GM12878 (cell line): ENCODE results near the gene FGFR2. TPM values are rescaled to one million over a fixed set of nuclear protein-coding genes. Genes with fewer than 3 reads are reported as not detected.

ENCODE experiments used
- ATAC-seq: fragments of 200-7000 bp; cut with Tn5 transposase; 3 replicates; pipeline ENCODE4 v1.9.1; 2020; ENCODE audit warnings: mild to moderate bottlenecking, moderate library complexity
- BruUV-seq: library from RNA; stranded (reverse); fragments of 400-500 nt; replicated peaks from 2 replicates; lab custom pipeline; 2021; lab: Mats Ljungman, UMichigan
- CTCF ChIA-PET: fragments of 300-600 bp; sonication (Branson Sonifier 250); formaldehyde crosslinking; extraction: SDS; loops from one replicate; lab custom pipeline; 2021; ENCODE audit warnings: inconsistent platforms; lab: Yijun Ruan, JAX
- POLR2A ChIA-PET: fragments of 350-600 bp; formaldehyde crosslinking; extraction: SDS; loops from one replicate; lab custom pipeline; 2021; ENCODE audit warnings: inconsistent platforms; lab: Charles Lee
- RAD21 ChIA-PET: fragments of 300-600 bp; sonication (Branson Sonifier 250); formaldehyde crosslinking; loops from one replicate; lab custom pipeline; 2023; ENCODE audit warnings: antibody characterized with exemption; ENCODE audit not compliant: unreplicated experiment; lab: Charles Lee
- SMC1A ChIA-PET: fragments of 300-600 bp; sonication (Branson Sonifier 250); formaldehyde crosslinking; loops from one replicate; lab custom pipeline; 2023; ENCODE audit not compliant: unreplicated experiment, uncharacterized antibody; lab: Charles Lee
- DNase-seq: peaks from one replicate; pipeline ENCODE4 v3.0.0-alpha.2; 2011; ENCODE audit warnings: low read depth, low spot score
- FAIRE-seq: peaks from 3 replicates; lab custom pipeline; 2011; peaks lifted over from hg19 to GRCh38; lab: Jason Lieb, UNC
- H2AFZ ChIP-seq: 2 replicates; pipeline ENCODE4 v1.6.0; 2011; ENCODE audit warnings: low read depth, low read length, control low read depth; ENCODE audit not compliant: control insufficient read depth
- H3K27ac ChIP-seq: 2 replicates; pipeline ENCODE4 v1.5.1; 2011; ENCODE audit warnings: control low read depth; ENCODE audit not compliant: control insufficient read depth, insufficient read depth
- H3K27me3 ChIP-seq, 2 experiments: replicated peaks in 1 of 2; 2 replicates each; pipeline versions ENCODE4 v1.6.0 to v1.6.1; 2011; ENCODE audit warnings: low read length in 1 of 2; ENCODE audit not compliant: control insufficient read depth in 2 of 2, insufficient read depth in 2 of 2
- H3K36me3 ChIP-seq, 2 experiments: 2 replicates each; pipeline ENCODE4 v1.5.1; 2011; ENCODE audit warnings: low read length in 1 of 2; ENCODE audit not compliant: control insufficient read depth in 2 of 2, insufficient read depth in 2 of 2
- H3K4me1 ChIP-seq: 2 replicates; pipeline ENCODE4 v1.6.1; 2011; ENCODE audit warnings: mild to moderate bottlenecking, low read length, moderate library complexity, mixed read lengths; ENCODE audit not compliant: control insufficient read depth, insufficient read depth
- H3K4me2 ChIP-seq: 2 replicates; pipeline ENCODE4 v1.6.0; 2011; ENCODE audit warnings: control low read depth; ENCODE audit not compliant: control insufficient read depth, insufficient read depth
- H3K4me3 ChIP-seq: fragments of 200-600 bp; sonication (generic); 2 replicates; pipeline ENCODE4 v1.5.1; 2016
- H3K79me2 ChIP-seq: 2 replicates; pipeline ENCODE4 v1.6.0; 2011; ENCODE audit warnings: low read length; ENCODE audit not compliant: control insufficient read depth, insufficient read depth
- H3K9ac ChIP-seq: 2 replicates; pipeline ENCODE4 v1.8.0; 2011; ENCODE audit warnings: low read length, control low read depth, mixed read lengths; ENCODE audit not compliant: control insufficient read depth, insufficient read depth
- H3K9me3 ChIP-seq: replicated peaks from 3 replicates; pipeline ENCODE4 v1.5.1; 2011; ENCODE audit warnings: mild to moderate bottlenecking, low read length; ENCODE audit not compliant: control insufficient read depth, insufficient read depth
- H4K20me1 ChIP-seq: 2 replicates; pipeline ENCODE4 v1.6.0; 2011; ENCODE audit not compliant: control insufficient read depth, insufficient read depth
- HCFC1 ChIP-seq: fragments of 150-350 bp; IDR thresholded peaks from 2 replicates; pipeline ENCODE4 v1.6.1; 2014; ENCODE audit warnings: low read length
- IKZF2 ChIP-seq, 2 experiments: fragments of 450-650 bp; IDR thresholded peaks; 2 replicates each; pipeline ENCODE4 v1.6.1; 2017; ENCODE audit warnings: mild to moderate bottlenecking in 2 of 2, moderate library complexity in 2 of 2
- MTA2 ChIP-seq: fragments of 450-650 bp; IDR thresholded peaks from 2 replicates; pipeline ENCODE4 v1.6.1; 2016; ENCODE audit warnings: low read depth, mild to moderate bottlenecking, moderate library complexity
- MYB ChIP-seq: fragments of 150-350 bp; IDR thresholded peaks from 2 replicates; pipeline ENCODE4 v1.6.1; 2014; ENCODE audit warnings: mild to moderate bottlenecking, low read depth, low read length, borderline replicate concordance
- MYC ChIP-seq: IDR thresholded peaks from 2 replicates; pipeline ENCODE4 v1.6.1; 2011; ENCODE audit warnings: mild to moderate bottlenecking, low read length, moderate library complexity, inconsistent platforms; ENCODE audit not compliant: insufficient read depth, insufficient replicate concordance, insufficient read length, severe bottlenecking
- NR2C2 ChIP-seq: IDR thresholded peaks from 2 replicates; pipeline ENCODE4 v1.6.1; 2011; ENCODE audit warnings: borderline replicate concordance, low read depth; ENCODE audit not compliant: control insufficient read depth, insufficient read length
- RELA ChIP-seq: fragments of 450-650 bp; IDR thresholded peaks from 2 replicates; pipeline ENCODE4 v1.8.0; 2014; ENCODE audit warnings: borderline replicate concordance; ENCODE audit not compliant: partially characterized antibody
- SMAD1 ChIP-seq: fragments of 450-650 bp; IDR thresholded peaks from 2 replicates; pipeline ENCODE4 v1.6.1; 2018; ENCODE audit warnings: mild to moderate bottlenecking, low read depth; ENCODE audit not compliant: partially characterized antibody
- SUPT20H ChIP-seq: IDR thresholded peaks from 2 replicates; pipeline ENCODE4 v1.6.1; 2011; ENCODE audit warnings: low read depth, mild to moderate bottlenecking, low read length, moderate library complexity, borderline replicate concordance; ENCODE audit not compliant: control insufficient read depth
- YBX1 ChIP-seq: fragments of 450-650 bp; IDR thresholded peaks from 2 replicates; pipeline ENCODE4 v1.6.1; 2016; ENCODE audit warnings: antibody characterized with exemption
- ZNF592 ChIP-seq: fragments of 450-650 bp; IDR thresholded peaks from 2 replicates; pipeline ENCODE4 v1.6.1; 2017; ENCODE audit warnings: mild to moderate bottlenecking, moderate library complexity
- WGBS: methylation state at CpG from one replicate; pipeline ENCODE4 v1.1.6; 2016; ENCODE audit warnings: low lambda C conversion rate; ENCODE audit not compliant: insufficient replicate concordance, insufficient coverage; ENCODE audit errors: missing lambda C conversion rate; 5-methylcytosine and 5-hydroxymethylcytosine counted together
- in situ Hi-C: fragments of 300-500 bp; cut with MboI; formaldehyde crosslinking; loops from 9 replicates; pipeline ENCODE4 v1.14.3; 2018; ENCODE audit warnings: mixed read lengths
- intact Hi-C: fragments of 100-400 bp; cut with micrococcal nuclease; formaldehyde crosslinking; loops from one replicate; pipeline ENCODE4 v1.14.2; 2022; ENCODE audit not compliant: unreplicated experiment
- polyA plus RNA-seq, 11 experiments: library from polyadenylated mRNA; depleted of rRNA in 4 of 11; unstranded in 6 of 11; stranded (reverse) in 5 of 11; fragments of >200 nt; fragmentation: Nextera tagmentation in 4 of 11; fragmentation: Illumina TruSeq in 1 of 11; extraction: Ambion mirVana in 4 of 11; extraction: Trizol in 1 of 11; gene quantifications; 1 replicate in 1 of 11; 2 replicates in 10 of 11; pipeline versions ENCODE4 v1.2.1 to v1.2.3, GENCODE V29; 2011 to 2016; ENCODE audit warnings: inconsistent platforms in 2 of 11, missing spikeins in 2 of 11, low read depth in 1 of 11
- total RNA-seq, 4 experiments: library from RNA; depleted of rRNA in 3 of 4; stranded (reverse); fragments of >200 nt in 3 of 4; fragmentation: Illumina TruSeq in 1 of 4; extraction: Trizol in 1 of 4; gene quantifications; 2 replicates each; pipeline versions ENCODE4 v1.2.1 to v1.2.3, GENCODE V29; 2013 to 2021
- TF ChIP-seq, protein P1 (sequence below): IDR thresholded peaks from 2 replicates; pipeline ENCODE4 v1.6.1; 2011; ENCODE audit warnings: low read depth, mild to moderate bottlenecking, low read length, moderate library complexity, borderline replicate concordance; ENCODE audit errors: extremely low read depth
- TF ChIP-seq, protein P2 (sequence below): IDR thresholded peaks from 2 replicates; pipeline ENCODE4 v1.6.1; 2012; ENCODE audit warnings: low read length, inconsistent platforms

FGFR2 gene
- total and polyA plus RNA-seq, 10 of the 15 experiments (the other 5 are each of a cell fraction or from before 2014, with no cell fraction given) = 0.04 to 0.15 TPM; not detected in 8

GRCh38 chr10:121461307-121461706 is 136.9 kb downstream of the FGFR2 start (continued):
- TF ChIP-seq, protein P1, sequence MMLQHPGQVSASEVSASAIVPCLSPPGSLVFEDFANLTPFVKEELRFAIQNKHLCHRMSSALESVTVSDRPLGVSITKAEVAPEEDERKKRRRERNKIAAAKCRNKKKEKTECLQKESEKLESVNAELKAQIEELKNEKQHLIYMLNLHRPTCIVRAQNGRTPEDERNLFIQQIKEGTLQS = no peak
- no peak for TF ChIP-seq SMAD1
- TF ChIP-seq RELA = no peak
- no peak for TF ChIP-seq SUPT20H
- no peak for TF ChIP-seq YBX1
- TF ChIP-seq MYC = no peak
- TF ChIP-seq HCFC1 = no peak
- TF ChIP-seq MYB = no peak

- FAIRE-seq (no peak), DNase-seq (no peak), ATAC-seq (no peak)
- no peaks in the 10 kb centered on the region for H3K27me3 ChIP-seq
- TF ChIP-seq, protein P2, sequence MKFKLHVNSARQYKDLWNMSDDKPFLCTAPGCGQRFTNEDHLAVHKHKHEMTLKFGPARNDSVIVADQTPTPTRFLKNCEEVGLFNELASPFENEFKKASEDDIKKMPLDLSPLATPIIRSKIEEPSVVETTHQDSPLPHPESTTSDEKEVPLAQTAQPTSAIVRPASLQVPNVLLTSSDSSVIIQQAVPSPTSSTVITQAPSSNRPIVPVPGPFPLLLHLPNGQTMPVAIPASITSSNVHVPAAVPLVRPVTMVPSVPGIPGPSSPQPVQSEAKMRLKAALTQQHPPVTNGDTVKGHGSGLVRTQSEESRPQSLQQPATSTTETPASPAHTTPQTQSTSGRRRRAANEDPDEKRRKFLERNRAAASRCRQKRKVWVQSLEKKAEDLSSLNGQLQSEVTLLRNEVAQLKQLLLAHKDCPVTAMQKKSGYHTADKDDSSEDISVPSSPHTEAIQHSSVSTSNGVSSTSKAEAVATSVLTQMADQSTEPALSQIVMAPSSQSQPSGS = no peak
- no peak for TF ChIP-seq NR2C2
- TF ChIP-seq ZNF592 = no peak
- TF ChIP-seq MTA2 = no peak
- TF ChIP-seq IKZF2 (IDR thresholded peaks at IDR 0.05) = no peak
- POLR2A ChIA-PET = no interaction called here
- H3K27ac ChIP-seq = no peak overlapping the region
- H4K20me1 ChIP-seq = no peaks in the 10 kb centered on the region
- no peaks in the 10 kb centered on the region for H3K9me3 ChIP-seq
- RAD21 ChIA-PET = no interaction called here
- H3K36me3 ChIP-seq = no peaks in the 10 kb centered on the region
- no peak overlapping the region for H3K4me3 ChIP-seq
- no peaks in the 10 kb centered on the region for H3K79me2 ChIP-seq
- H3K9ac ChIP-seq = no peak overlapping the region
- SMC1A ChIA-PET = no interaction called here
- in situ Hi-C loops (no loop called here), intact Hi-C loops (no loop called here)
- H2AFZ ChIP-seq = no peak overlapping the region
- H3K4me2 ChIP-seq = no peak overlapping the region
- WGBS = 20% methylated on average over 3 of the region's 3 CpGs
- no TSS peak for BruUV-seq
- CTCF ChIA-PET = no interaction called here
- H3K4me1 ChIP-seq = no peaks in the 10 kb centered on the region
Observed at GRCh38 chr10:121460733-121461132, 137.5 kb downstream of the FGFR2 start.
